H1 (cell line): ENCODE data around the gene FAM234A. TPM values are rescaled to one million over a fixed set of nuclear protein-coding genes. Genes with fewer than 3 reads are reported as not detected.

Experiments used
- CHD1 ChIP-seq: IDR thresholded peaks from 2 replicates; pipeline ENCODE4 v1.6.1; 2012; ENCODE audit warnings: low read depth, low read length, improper control_type of control experiment
- TAF1 ChIP-seq: IDR thresholded peaks from 2 replicates; pipeline ENCODE4 v1.6.1; 2011; ENCODE audit warnings: mild to moderate bottlenecking, low read depth, low read length
- polyA plus RNA-seq, 7 experiments: library from polyadenylated mRNA; depleted of rRNA in 3 of 7; stranded (reverse) in 5 of 7; unstranded in 2 of 7; fragments of >200 nt in 5 of 7; fragments of 200-250 nt in 2 of 7; gene quantifications; 1 replicate in 5 of 7; 2 replicates in 1 of 7; 4 replicates in 1 of 7; pipeline versions ENCODE4 v1.2.1 to v1.2.3, GENCODE V29; 2011 to 2013; ENCODE audit warnings: missing spikeins in 2 of 7, mixed read lengths in 2 of 7
- total RNA-seq: library from RNA; stranded (reverse); fragmentation: NEBNext Ultra II Directional; extraction: Animal tissue kit (Norgen Biotek cat#: 25700); gene quantifications from 2 replicates; pipeline ENCODE4 v1.2.1, GENCODE V29; 2021

The FAM234A gene
- total and polyA plus RNA-seq, 2 of the 8 experiments (the other 6 are each of a cell fraction or from before 2014, with no cell fraction given) = 80.6 to 104 TPM

DNA sequence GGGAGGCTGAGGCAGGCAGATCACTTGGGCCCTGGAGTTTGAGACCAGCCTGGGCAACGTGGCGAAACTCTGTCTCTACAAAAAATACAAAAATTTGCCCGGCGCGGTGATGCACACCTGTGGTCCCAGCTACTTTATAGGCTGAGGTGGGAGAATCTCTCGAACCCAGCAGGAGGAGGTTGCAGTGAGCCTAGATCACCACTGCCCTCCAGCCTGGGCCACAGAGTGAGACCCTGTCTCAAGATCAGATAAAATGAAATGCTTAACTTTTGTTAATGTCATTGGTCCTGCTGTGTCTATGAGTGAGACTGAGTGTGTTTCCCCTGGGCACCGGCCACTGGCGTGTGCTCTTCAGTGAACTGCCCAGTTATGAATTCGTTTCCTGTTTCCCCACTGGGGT lies 10.5 kb downstream of the FAM234A start (continued):
- TF ChIP-seq TAF1 (no peak), CHD1 (no peak)
